GM18502 (cell line): ENCODE data around the gene USH2A.

Source experiments
- ATAC-seq: cut with Tn5 transposase; IDR thresholded peaks from one replicate; pipeline ENCODE4 v1.9.1; 2021; ENCODE audit warnings: mild to moderate bottlenecking; ENCODE audit not compliant: unreplicated experiment, poor library complexity

Gene USH2A

GRCh38 chr1:215833941-215834729, 589.1 kb downstream of the USH2A start:
- ATAC-seq = no peak

GRCh38 chr1:215830226-215830810, 592.9 kb downstream of the USH2A start:
- no peak for ATAC-seq

- no peak for ATAC-seq
These were observed 598.2 kb downstream of the USH2A start for GRCh38 chr1:215825056-215825455.

GRCh38 chr1:215824245-215824644, 599.0 kb downstream of the USH2A start:
- ATAC-seq = no peak

GRCh38 chr1:215819114-215819513, 604.1 kb downstream of the USH2A start:
- ATAC-seq = no peak

GRCh38 chr1:215807911-215808436, 615.3 kb downstream of the USH2A start:
- no peak for ATAC-seq

GRCh38 chr1:215807218-215807617, 616.0 kb downstream of the USH2A start:
- ATAC-seq = no peak

- ATAC-seq = no peak
These were observed 625.4 kb downstream of the USH2A start for GRCh38 chr1:215797859-215798258.

- ATAC-seq = no peak
These were observed 629.1 kb downstream of the USH2A start for GRCh38 chr1:215794156-215794555.

GRCh38 chr1:215793180-215793579, 630.1 kb downstream of the USH2A start:
- peak; percentile 46 for ATAC-seq

- ATAC-seq = no peak
These were observed 630.8 kb downstream of the USH2A start for GRCh38 chr1:215792446-215792845.

GRCh38 chr1:215789981-215790380, 633.3 kb downstream of the USH2A start:
- no peak for ATAC-seq

- ATAC-seq = no peak
These were observed 636.3 kb downstream of the USH2A start for GRCh38 chr1:215786997-215787396.

- no peak for ATAC-seq
These were observed 642.6 kb downstream of the USH2A start for GRCh38 chr1:215780641-215781040.

GRCh38 chr1:215780139-215780538, 643.1 kb downstream of the USH2A start:
- no peak for ATAC-seq

GRCh38 chr1:215779729-215780128, 643.5 kb downstream of the USH2A start:
- no peak for ATAC-seq

GRCh38 chr1:215777370-215777925, 645.8 kb downstream of the USH2A start:
- ATAC-seq = no peak

- no peak for ATAC-seq
These were observed 646.9 kb downstream of the USH2A start for GRCh38 chr1:215776336-215776735.

- ATAC-seq = no peak
These were observed 651.1 kb downstream of the USH2A start for GRCh38 chr1:215772151-215772550.

- no peak for ATAC-seq
These were observed 654.9 kb downstream of the USH2A start for GRCh38 chr1:215768303-215768702.

- ATAC-seq = no peak
These were observed 655.5 kb downstream of the USH2A start for GRCh38 chr1:215767761-215768160.
